Measurements from ENCODE around the gene CAMTA1.

GRCh38 chr1:7550981-7551380 is 765.7 kb downstream of the CAMTA1 start:
- TF ChIP-seq ZNF8 (CRISPR knock-in tag; IDR thresholded peaks at IDR 0.05), result no peak
- no peak for TF ChIP-seq TOX (CRISPR knock-in tag; IDR thresholded peaks at IDR 0.05; ENCODE audit: borderline replicate concordance)
- TF ChIP-seq ZC3H10 (CRISPR knock-in tag; IDR thresholded peaks at IDR 0.05), result no peak
- no peak for TF ChIP-seq CSRNP3 (CRISPR knock-in tag; IDR thresholded peaks at IDR 0.05)
- TF ChIP-seq ZNF70 (CRISPR knock-in tag; IDR thresholded peaks at IDR 0.05), result no peak
- no peak for TF ChIP-seq RARB (CRISPR knock-in tag; IDR thresholded peaks at IDR 0.05)
- TF ChIP-seq PATZ1 (CRISPR knock-in tag; IDR thresholded peaks at IDR 0.05; ENCODE audit: borderline replicate concordance), result no peak
- TF ChIP-seq CSDC2 (CRISPR knock-in tag; IDR thresholded peaks at IDR 0.05), result no peak
- TF ChIP-seq ZFP3 (CRISPR knock-in tag; IDR thresholded peaks at IDR 0.05), result no peak
- no peak for TF ChIP-seq OSR1 (CRISPR knock-in tag; IDR thresholded peaks at IDR 0.05)
- TF ChIP-seq CREB5 (CRISPR knock-in tag; IDR thresholded peaks at IDR 0.05; ENCODE audit: low read depth), result no peak
- TF ChIP-seq SNAI2 (CRISPR knock-in tag; IDR thresholded peaks at IDR 0.05), result no peak
